8988T (cell line): ENCODE results near the gene EIF3F.
"Not testable (repeated sequence)": the region's sequence is repeated elsewhere in the genome, so short reads cannot be mapped to it uniquely, and the experiment has no call there.

ENCODE experiments used
- DNase-seq: peaks from one replicate; pipeline ENCODE4 v3.0.0; 2011

Gene EIF3F, protein sequence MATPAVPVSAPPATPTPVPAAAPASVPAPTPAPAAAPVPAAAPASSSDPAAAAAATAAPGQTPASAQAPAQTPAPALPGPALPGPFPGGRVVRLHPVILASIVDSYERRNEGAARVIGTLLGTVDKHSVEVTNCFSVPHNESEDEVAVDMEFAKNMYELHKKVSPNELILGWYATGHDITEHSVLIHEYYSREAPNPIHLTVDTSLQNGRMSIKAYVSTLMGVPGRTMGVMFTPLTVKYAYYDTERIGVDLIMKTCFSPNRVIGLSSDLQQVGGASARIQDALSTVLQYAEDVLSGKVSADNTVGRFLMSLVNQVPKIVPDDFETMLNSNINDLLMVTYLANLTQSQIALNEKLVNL

DNA sequence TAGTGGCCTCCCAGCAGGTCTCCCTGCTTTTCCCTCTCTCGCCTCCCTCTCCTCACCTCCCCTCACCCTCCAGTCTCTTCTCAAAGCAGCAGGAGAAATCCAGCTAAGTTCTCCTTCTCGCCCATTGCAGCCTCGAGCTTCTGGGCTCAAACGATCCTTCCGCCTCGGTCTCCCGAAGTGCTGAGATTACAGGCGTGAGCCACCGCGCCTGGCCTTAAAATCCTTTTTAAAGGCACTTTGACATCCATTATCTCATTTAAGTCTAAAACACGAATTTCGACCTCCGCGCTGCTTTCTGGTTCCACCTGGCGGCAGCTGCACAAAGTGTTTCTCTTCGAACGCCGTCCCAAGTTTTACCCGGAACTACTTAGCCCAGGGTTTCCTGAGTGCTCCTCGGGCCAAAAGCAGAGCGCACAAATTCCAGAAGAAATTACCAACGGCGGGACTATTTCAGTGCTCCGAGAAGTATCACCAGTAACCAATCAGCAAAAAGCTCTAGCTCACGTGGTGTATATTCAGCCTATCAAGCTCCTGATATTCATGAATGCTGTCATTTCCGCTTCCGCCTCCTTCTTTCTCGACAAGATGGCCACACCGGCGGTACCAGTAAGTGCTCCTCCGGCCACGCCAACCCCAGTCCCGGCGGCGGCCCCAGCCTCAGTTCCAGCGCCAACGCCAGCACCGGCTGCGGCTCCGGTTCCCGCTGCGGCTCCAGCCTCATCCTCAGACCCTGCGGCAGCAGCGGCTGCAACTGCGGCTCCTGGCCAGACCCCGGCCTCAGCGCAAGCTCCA, at the start of gene EIF3F:
Gene EIF3F, plus strand, starts transcription at position 570 of the 792 bp plus-strand sequence. Its CDS starts 16 bp downstream, at position 586.
- peak; percentile 63 for DNase-seq

GRCh38 chr11:7941146-7941545, 46.0 kb upstream of the EIF3F start:
- no peak for DNase-seq

- no peak for DNase-seq
Measured at GRCh38 chr11:7941608-7942007, 45.5 kb upstream of the EIF3F start, which contains the start of gene OR10A3. Gene OR10A3 (minus strand): TSS chr11:7941708. CDS start chr11:7939520, 2,188 bp downstream.

DNA sequence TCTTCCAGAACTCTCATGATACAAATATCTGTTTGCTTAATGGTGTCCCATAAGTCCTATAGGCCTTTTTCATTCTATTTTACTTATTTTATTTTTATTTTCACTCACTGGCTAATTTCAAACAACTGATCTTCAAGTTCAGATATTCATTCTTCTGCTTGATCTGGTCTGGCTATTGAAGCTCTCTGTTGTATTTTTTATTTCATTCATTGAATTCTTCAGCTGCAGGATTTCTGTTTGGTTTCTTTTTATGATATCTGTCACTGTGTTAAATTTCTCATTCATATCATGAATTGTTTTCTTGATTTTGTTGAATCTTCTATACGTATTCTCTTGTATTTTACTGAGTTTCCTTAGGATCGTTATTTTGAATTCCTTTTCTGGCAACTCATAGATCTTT, 43.0 kb upstream of the EIF3F start:
- DNase-seq: no peak

- DNase-seq: no peak
Measured at GRCh38 chr11:7949934-7950333, 37.2 kb upstream of the EIF3F start.

GRCh38 chr11:7955191-7955590, 31.9 kb upstream of the EIF3F start:
- DNase-seq: no peak

GRCh38 chr11:7964261-7964660, 22.9 kb upstream of the EIF3F start:
- DNase-seq: no peak

GRCh38 chr11:7964873-7965272, 22.3 kb upstream of the EIF3F start:
- DNase-seq: no peak

GRCh38 chr11:7965386-7965785, 21.8 kb upstream of the EIF3F start, which contains the start of gene NLRP10:
Gene NLRP10 (minus strand): TSS chr11:7965447. CDS start chr11:7963495, 1,952 bp downstream.
- DNase-seq: no peak

DNA sequence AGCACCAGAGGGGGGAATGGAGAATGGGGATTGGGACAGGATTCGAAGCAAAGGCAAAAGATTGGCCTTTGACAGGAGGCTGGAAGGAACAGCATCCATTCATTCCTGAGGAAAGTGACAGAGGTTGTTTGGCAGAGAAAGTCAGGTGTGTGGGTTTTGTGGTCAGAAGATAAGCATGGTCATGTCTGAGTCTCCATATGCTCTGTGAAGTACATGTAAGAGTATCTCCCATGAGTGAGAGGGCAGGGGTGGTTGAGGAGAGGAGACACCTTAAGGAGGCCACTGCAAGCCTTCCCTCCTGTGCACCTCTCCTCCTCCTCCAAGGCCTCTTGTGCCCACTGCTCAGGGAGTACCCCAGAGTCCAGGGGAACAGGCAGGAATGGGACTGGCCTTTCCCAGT, 20.0 kb upstream of the EIF3F start:
- DNase-seq: no peak

DNA sequence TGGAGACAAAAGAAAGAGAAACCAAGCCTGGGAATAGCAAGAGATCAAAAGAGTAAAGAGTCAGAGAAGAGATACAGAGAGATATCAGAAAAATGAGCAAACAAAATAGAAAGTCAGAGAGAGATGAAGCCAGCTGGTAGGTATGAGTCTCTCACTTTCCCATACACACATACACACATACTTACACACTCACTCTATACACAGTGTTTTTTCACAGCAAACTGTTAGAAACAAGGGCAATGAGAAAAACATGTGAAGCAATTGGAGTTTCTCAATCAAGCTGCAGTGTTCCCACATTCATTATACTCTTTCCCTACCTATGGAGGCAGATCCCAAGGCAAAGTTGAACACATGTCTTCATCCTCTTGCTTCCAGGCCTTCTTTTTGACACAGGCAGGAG, 19.3 kb upstream of the EIF3F start:
- DNase-seq: no peak

GRCh38 chr11:7968686-7969085, 18.5 kb upstream of the EIF3F start:
- no peak for DNase-seq

DNA sequence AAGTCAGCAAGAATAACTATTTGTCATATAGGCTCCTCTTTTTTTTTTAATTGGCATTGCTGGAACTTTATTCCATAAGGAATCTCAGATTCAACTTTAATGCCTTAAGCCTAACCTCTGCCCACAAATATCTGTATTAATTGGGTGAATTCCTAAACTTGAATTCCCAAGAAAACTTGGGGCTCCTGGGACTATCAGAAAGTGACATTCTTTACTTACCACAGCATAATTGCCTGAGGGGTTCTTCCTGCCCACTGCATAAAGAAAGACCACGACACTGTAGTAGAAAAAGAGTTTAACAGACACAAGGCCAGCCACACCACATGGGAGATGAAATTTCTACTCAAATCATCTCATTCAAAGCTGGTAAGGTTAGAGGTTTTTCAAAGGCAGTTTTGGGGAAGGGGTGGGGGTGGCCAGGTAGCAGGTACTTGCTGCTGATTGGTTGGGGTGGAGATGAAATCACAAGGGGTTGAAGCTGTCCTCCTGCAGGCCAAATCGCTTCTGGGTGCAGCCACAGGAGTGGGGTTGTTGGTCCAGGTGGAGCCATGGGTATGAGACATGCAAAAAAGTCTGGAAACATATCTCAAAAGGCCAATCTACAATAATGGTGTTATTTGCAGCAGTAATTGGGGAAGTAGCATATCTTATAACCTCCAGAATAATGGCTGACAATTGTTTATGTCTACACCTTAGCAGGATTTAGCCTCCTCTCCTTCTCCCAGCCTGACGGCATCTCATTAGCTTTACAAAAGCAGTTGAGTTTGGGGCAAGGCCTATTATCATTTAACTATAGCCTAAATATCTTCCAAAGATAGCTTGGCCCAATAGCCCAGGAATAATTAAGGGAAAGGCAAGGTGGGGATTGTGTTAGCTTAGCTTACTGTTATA, 17.1 kb upstream of the EIF3F start:
- no peak for DNase-seq

DNA sequence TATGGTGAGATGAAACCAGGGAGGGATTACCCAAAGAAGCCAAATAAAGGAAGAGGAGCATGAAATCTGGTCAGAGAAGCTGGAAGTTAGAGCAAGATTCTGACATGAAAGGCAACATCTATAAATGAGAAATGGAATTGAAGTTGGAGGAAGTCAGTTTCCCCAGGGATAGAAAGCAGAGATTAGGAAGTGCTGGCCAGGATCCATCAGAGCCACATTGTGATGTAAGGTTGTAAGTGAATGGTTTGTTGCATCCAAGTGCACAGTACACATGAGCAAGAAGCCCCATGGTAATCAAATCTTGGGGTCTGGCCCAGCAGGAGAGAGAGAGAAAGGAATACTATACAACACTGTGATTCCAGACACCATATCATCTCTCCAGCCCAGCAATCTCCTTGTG, 15.3 kb upstream of the EIF3F start:
- no peak for DNase-seq

- DNase-seq: no peak
Measured at GRCh38 chr11:7973011-7973410, 14.1 kb upstream of the EIF3F start.

DNA sequence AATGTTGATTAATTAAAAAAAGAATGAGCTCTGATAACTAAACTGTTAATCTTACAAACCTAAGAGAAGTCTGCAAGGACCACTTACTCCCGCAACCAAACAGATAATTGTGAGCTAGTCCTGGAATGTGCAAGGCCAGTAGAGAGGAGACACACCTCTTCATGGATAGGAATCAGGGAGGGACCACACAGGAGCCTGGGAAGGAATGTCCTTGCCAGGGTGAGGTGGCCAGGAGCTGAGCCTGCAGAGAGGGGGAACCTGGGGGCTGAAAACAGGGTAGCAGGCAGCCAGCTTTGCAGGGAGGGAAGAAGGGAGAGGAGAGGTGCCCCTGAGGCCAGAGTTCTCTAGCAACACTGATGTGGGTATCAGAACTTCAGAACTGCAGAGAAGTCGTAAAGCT, 12.5 kb upstream of the EIF3F start:
- no peak for DNase-seq

- DNase-seq: no peak
Measured at GRCh38 chr11:7977232-7977917, 9.8 kb upstream of the EIF3F start.

- no peak for DNase-seq
Measured at GRCh38 chr11:7981619-7982157, 5.4 kb upstream of the EIF3F start.

GRCh38 chr11:7982582-7983119, 4.5 kb upstream of the EIF3F start:
- DNase-seq: no peak

DNA sequence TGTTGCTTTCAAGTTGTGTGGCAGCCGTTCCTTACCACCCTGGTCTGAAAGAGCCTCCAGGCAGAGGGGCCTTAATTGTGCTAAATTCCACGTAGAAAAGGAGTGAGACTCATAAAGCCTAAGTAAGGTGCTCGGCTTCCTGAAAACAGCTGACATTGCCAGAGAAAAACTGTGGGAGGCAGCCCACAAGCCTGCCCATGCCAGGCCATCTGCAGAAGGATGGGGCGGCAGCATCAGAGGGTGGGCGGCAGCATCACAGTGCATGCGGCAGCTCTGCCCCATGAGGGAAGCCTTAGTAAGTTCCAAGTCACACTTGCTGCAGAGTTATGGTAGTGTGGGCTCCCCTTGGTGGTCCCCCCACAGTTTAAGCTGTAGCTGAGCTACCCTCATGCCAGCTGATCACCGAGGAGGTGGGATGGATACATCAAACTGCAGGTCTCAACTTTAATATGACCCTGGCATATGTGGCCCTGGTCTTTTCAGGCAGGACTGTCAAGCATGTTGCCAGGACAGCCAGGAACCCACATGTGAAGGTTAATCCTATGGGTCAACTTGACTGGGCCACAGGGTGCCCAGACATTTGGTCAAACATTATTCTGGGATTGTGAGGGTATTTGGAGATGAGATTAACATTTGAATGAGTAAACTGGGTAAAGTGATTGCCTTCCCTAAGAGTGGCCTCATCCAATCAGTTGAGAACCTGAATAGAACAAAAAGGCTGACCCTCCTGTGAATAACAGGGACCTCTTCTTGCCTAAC, 3.1 kb upstream of the EIF3F start:
- DNase-seq: no peak

DNA sequence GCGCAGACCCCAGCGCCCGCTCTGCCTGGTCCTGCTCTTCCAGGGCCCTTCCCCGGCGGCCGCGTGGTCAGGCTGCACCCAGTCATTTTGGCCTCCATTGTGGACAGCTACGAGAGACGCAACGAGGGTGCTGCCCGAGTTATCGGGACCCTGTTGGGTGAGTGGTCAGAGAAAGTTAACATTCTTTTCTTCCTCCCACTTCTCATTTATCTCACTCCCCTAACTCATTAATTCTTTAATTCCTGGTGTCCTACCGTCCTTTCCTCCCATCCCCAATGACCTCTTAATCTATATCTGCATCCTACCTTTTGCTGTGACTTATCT, 385 bp downstream of the EIF3F start:
- not testable (repeated sequence) for DNase-seq
